ENCODE results near the gene ISLR.

ISLR gene, protein sequence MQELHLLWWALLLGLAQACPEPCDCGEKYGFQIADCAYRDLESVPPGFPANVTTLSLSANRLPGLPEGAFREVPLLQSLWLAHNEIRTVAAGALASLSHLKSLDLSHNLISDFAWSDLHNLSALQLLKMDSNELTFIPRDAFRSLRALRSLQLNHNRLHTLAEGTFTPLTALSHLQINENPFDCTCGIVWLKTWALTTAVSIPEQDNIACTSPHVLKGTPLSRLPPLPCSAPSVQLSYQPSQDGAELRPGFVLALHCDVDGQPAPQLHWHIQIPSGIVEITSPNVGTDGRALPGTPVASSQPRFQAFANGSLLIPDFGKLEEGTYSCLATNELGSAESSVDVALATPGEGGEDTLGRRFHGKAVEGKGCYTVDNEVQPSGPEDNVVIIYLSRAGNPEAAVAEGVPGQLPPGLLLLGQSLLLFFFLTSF

DNA sequence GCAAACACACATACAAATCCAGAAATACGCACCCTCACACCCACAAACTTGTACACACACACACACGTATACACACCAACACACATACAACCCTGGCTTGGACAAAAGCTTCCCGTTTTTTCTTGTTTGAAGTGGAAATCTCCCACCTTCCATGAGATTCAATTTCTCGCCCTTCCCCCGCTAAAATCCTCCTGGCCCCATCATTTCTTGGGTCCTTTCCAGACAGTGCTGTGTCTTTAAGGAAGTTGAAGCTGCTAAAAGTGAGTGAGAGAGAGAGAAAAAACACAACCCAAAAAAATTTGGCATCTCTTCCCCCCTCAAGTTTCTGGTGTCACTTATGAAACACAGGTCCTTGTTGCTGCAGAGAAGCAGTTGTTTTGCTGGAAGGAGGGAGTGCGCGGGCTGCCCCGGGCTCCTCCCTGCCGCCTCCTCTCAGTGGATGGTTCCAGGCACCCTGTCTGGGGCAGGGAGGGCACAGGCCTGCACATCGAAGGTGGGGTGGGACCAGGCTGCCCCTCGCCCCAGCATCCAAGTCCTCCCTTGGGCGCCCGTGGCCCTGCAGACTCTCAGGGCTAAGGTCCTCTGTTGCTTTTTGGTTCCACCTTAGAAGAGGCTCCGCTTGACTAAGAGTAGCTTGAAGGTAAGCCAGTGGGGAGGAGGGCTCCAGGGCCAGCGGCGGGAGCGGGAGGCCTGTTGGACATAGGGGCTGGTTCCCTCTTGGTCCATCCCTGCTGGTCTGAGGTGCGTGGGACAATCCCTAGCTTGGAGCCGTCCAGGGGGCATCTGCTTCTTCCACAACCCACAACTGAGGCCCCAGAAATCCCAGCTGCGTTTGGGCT lies at the start of gene ISLR:
Gene ISLR (plus strand): TSS at position 331 of the 839 bp plus-strand sequence. CDS start 1,149 bp downstream, outside the sequence.
- peak; percentile 2 for ATAC-seq
- Mint-ChIP-seq H3K27me3 (peaks cover 60% of the 10 kb centered on the region), H3K36me3 (no peaks in the 10 kb centered on the region), H3K27ac (no peak within 1 kb of the TSS), H3K4me3 (no peak within 1 kb of the TSS), H3K4me1 (no peaks in the 10 kb centered on the region), H3K9me3 (no peaks in the 10 kb centered on the region)

DNA sequence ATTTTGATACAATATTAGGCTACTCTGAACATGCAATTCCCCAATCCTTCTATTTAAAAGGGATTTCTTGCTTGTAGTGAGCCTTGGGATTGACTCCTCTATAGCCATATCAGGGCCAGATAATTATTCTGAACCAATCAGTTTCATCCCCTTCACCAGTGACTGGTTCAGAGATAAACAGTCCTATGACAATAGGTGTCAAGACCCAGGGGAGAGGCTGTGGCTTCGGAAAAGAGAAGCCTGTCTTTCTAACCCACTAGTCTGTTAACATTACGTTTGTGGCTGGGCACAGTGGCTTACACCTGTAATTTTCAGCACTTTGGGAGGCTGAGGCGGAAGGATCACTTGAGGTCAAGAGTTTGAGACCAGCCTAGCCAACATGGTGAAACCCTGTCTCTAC lies 49.3 kb upstream of the ISLR start:
- Mint-ChIP-seq H3K9me3 (no peaks in the 10 kb centered on the region), H3K27ac (no peak overlapping the region), H3K27me3 (peaks cover 26% of the 10 kb centered on the region), H3K4me1 (peaks cover 66% of the 10 kb centered on the region), H3K36me3 (no peaks in the 10 kb centered on the region), H3K4me3 (no peak overlapping the region)
- no peak for ATAC-seq

DNA sequence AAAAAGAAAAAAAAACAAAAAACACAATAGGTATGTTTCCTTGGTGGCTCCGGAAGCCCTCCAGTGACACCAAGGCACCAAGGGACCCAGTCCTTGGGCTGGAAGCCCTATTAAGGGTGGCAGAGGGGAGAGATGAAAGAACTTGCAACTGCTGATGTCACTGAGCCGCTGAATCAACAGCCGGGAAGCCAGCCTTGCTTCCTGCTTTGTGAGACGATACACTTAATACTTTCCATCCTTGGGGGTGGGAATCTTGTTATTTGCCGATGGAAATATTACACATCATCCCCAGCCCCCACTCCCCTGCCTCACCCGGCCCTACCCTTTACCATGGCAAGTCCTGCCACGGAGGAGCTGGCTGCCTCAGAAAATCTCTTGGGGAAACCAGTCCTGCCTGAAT lies 48.8 kb upstream of the ISLR start:
- no peaks in the 10 kb centered on the region for H3K36me3 Mint-ChIP-seq
- peaks cover 31% of the 10 kb centered on the region for H3K27me3 Mint-ChIP-seq
- peaks cover 72% of the 10 kb centered on the region for H3K4me1 Mint-ChIP-seq
- H3K9me3 Mint-ChIP-seq: no peaks in the 10 kb centered on the region
- H3K27ac Mint-ChIP-seq: no peak overlapping the region
- H3K4me3 Mint-ChIP-seq: no peak overlapping the region
- ATAC-seq: no peak

DNA sequence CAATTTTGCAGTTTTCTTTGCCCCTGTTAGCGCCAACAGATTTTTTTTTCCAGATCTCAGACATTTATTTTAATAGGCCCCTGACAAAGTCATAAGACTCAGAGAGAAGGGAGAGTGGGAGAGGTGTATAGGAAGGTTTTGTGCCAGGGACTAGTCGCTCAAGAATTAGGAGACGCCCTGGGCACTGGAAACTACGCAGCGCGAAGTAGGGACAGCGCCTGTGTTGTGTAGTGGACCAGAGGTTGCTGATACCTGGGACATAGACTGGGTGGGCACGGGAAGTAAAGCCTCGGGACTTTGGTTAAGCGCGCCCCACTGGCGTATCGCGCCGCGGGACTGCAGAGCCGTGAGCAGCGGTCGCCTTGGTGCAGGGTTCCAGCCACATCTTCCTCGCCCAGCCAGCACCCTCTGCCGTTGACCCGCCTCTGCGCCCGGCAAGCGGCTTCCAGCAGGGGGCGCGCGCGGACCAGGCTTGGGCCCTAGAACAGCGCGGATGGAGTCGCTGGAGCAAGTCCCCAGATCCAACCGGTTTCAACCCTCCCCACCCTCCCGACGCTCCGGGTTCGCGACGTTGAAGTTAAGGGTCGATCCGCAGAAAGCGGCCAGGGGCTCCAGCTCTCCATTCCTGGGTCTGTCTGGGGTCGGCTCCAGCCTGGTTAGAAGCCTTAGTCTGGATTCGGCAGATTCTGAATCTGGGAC lies 46.1 kb upstream of the ISLR start:
- H3K27me3 Mint-ChIP-seq: peaks cover 58% of the 10 kb centered on the region
- no peaks in the 10 kb centered on the region for H3K36me3 Mint-ChIP-seq
- peaks cover 60% of the 10 kb centered on the region for H3K4me1 Mint-ChIP-seq
- no peaks in the 10 kb centered on the region for H3K9me3 Mint-ChIP-seq
- H3K4me3 Mint-ChIP-seq: peak overlapping the region; percentile 44
- no peak overlapping the region for H3K27ac Mint-ChIP-seq
- peak; percentile 89 for ATAC-seq

- no peak for ATAC-seq
- peaks cover 52% of the 10 kb centered on the region for H3K4me1 Mint-ChIP-seq
- H3K27ac Mint-ChIP-seq: no peak overlapping the region
- H3K4me3 Mint-ChIP-seq: peak overlapping the region; percentile 44
- no peaks in the 10 kb centered on the region for H3K9me3 Mint-ChIP-seq
- H3K27me3 Mint-ChIP-seq: peaks cover 65% of the 10 kb centered on the region
- H3K36me3 Mint-ChIP-seq: no peaks in the 10 kb centered on the region
Observed at GRCh38 chr15:74127954-74128784, 45.3 kb upstream of the ISLR start.

DNA sequence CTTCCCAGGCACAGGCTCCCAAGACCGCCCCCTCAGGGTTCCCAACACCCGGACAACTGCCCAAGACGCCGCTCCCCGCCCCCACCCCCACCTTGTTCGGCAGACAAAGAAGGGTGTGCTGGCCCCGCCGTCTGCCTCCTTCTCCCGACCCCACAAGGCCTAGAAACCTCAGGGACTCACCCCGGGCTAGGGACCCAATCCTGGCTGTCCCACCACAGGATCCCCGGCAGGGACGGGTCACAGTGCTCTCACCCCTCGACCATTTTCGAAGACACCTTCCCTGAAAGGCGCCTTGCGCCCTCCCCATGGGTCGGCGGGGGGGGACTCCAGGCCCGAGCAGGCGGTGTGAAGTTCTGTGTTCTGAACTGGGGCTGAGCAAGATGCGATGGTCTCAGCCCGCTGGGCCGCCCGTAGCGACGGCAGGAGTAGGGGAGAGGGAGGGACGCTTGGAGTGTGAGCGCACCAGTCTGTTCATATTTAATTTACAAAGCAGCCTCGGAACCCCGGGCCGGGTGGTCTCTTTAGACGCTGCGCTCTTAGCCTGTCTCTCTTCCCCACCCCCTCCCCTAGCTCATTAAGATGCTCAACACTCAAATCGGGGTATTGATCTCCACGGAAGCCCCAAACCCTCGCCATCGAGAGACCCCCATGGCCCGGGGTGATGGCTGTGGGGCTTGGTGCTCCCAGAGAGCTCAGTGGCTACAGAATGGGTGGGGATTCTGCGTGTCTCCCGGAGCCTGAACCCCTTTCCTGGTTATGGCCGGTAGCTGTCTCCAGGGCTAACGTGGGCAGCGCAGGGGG lies 44.5 kb upstream of the ISLR start:
- no peak overlapping the region for H3K27ac Mint-ChIP-seq
- ATAC-seq: no peak

GRCh38 chr15:74129586-74130154 lies 43.8 kb upstream of the ISLR start:
- Mint-ChIP-seq H3K36me3 (no peaks in the 10 kb centered on the region), H3K27ac (no peak overlapping the region), H3K4me1 (peaks cover 39% of the 10 kb centered on the region), H3K27me3 (peaks cover 78% of the 10 kb centered on the region), H3K9me3 (no peaks in the 10 kb centered on the region), H3K4me3 (peak overlapping the region; percentile 36)
- ATAC-seq: no peak

More for the DNA sequence above, 44.5 kb upstream of the ISLR start:
- Mint-ChIP-seq H3K4me1 (peaks cover 46% of the 10 kb centered on the region), H3K9me3 (no peaks in the 10 kb centered on the region), H3K27me3 (peaks cover 72% of the 10 kb centered on the region), H3K4me3 (peak overlapping the region; percentile 67), H3K36me3 (no peaks in the 10 kb centered on the region)

- Mint-ChIP-seq H3K27ac (no peak within 1 kb of the TSS), H3K36me3 (no peaks in the 10 kb centered on the region), H3K4me1 (peaks cover 45% of the 10 kb centered on the region), H3K4me3 (peak within 1 kb of the TSS; percentile 36), H3K27me3 (peaks cover 85% of the 10 kb centered on the region), H3K9me3 (no peaks in the 10 kb centered on the region)
- no peak for ATAC-seq
Observed at GRCh38 chr15:74130155-74130848, 43.2 kb upstream of the ISLR start, which contains the start of gene ISLR2. ISLR2 (plus strand) TSS chr15:74130586; CDS start chr15:74132755, 2,169 bp downstream.

GRCh38 chr15:74130849-74131627 lies 42.5 kb upstream of the ISLR start:
- Mint-ChIP-seq H3K4me3 (no peak overlapping the region), H3K4me1 (peaks cover 49% of the 10 kb centered on the region), H3K9me3 (no peaks in the 10 kb centered on the region), H3K36me3 (no peaks in the 10 kb centered on the region), H3K27ac (no peak overlapping the region), H3K27me3 (peaks cover 92% of the 10 kb centered on the region)
- ATAC-seq: no peak

DNA sequence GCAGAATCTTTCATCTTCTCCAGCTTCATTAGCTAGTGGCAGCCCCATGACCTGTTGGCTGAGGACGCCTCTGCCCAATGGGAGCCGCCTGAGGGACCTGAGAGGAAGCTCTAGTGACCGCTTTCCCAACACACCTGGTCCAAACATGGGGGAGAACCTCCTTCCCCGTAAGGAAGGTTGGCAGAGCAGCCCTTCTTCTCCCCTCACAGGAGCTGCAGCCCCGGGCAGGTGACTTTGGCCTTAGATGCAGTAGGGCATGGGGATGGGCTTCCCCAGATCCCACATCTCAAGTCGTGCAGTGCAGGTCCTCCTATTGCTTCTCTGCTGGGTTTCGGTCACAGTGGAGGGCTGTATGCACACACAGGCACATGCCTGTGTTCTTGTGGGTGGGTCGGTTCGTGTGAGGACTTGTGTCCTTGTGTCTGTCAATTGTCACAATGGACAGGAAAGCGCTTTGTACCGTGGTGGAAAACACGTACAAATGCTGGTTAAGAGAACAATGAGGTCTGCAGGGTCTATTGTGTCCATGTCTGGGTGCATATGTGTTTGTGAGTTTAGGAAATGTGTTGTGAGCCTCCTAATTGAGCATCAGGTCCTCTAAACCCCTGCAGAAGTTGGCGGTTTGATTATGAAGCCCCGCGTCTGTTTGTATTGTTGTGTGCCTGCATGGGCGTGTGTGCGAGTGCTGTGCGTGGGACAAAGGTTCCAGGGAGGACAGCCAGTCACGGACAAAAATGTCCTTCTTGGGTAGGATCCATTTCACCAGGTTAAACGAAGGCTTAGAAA lies 41.7 kb upstream of the ISLR start:
- no peaks in the 10 kb centered on the region for H3K36me3 Mint-ChIP-seq
- no peaks in the 10 kb centered on the region for H3K9me3 Mint-ChIP-seq
- H3K27me3 Mint-ChIP-seq: peaks cover 98% of the 10 kb centered on the region
- peaks cover 57% of the 10 kb centered on the region for H3K4me1 Mint-ChIP-seq
- peak overlapping the region; percentile 42 for H3K4me3 Mint-ChIP-seq
- no peak for ATAC-seq
- no peak overlapping the region for H3K27ac Mint-ChIP-seq

GRCh38 chr15:74132681-74133651 lies 40.5 kb upstream of the ISLR start:
- ATAC-seq: no peak
- H3K9me3 Mint-ChIP-seq: no peaks in the 10 kb centered on the region
- peaks cover 98% of the 10 kb centered on the region for H3K27me3 Mint-ChIP-seq
- no peak overlapping the region for H3K27ac Mint-ChIP-seq
- no peak overlapping the region for H3K4me3 Mint-ChIP-seq
- H3K36me3 Mint-ChIP-seq: no peaks in the 10 kb centered on the region
- H3K4me1 Mint-ChIP-seq: peaks cover 55% of the 10 kb centered on the region
